SK-N-SH treated with all-trans-retinoic acid at 6 μM for 48 hours (cell line): Measurements from ENCODE around the gene JMJD1C.

Experiments used
- ARNTL ChIP-seq: fragments of 450-650 bp; formaldehyde crosslinking; IDR thresholded peaks from 2 replicates; pipeline ENCODE4 v1.5.0; 2020; ENCODE audit warnings: low read depth, mild to moderate bottlenecking, moderate library complexity, borderline replicate concordance
- PATZ1 ChIP-seq: fragments of 250-450 bp; sonication (Bioruptor Pico); IDR thresholded peaks from 2 replicates; pipeline ENCODE4 v1.8.0; 2020; ENCODE audit warnings: mild to moderate bottlenecking, moderate library complexity, borderline replicate concordance
- RARB ChIP-seq: fragments of 250-450 bp; sonication (Bioruptor Pico); IDR thresholded peaks from 2 replicates; pipeline ENCODE4 v1.8.0; 2021; ENCODE audit warnings: mild to moderate bottlenecking, moderate library complexity
- TCF4 ChIP-seq: fragments of 250-450 bp; sonication (Bioruptor Pico); IDR thresholded peaks from 2 replicates; pipeline ENCODE4 v1.8.0; 2021; ENCODE audit warnings: mild to moderate bottlenecking, moderate library complexity, borderline replicate concordance
- TOX ChIP-seq: fragments of 250-450 bp; sonication (Bioruptor Pico); IDR thresholded peaks from 2 replicates; pipeline ENCODE4 v1.8.0; 2021; ENCODE audit warnings: mild to moderate bottlenecking, moderate library complexity, borderline replicate concordance
- ZNF8 ChIP-seq: fragments of 450-650 bp; formaldehyde crosslinking; IDR thresholded peaks from 2 replicates; pipeline ENCODE4 v1.5.0; 2020; ENCODE audit warnings: mild to moderate bottlenecking, moderate library complexity

DNA sequence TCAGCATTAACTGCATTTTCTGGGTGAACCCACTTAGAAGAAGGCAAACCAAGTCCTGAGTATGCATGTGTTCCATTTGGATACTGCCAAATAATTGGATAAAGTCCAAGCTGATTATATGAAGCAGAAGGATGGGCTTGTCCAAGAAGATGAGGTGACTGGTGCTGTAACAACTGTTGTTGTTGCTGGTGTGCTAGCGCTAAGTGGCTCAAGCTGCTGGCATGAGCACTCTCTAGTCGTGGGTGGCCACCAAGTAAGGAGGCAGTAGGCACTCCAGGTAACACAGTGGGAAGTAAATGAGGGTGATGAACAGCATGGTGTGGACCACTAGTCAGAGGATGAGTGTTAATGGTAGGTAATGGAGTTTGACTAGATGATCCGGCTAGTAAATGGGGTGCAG is 252.3 kb downstream of the JMJD1C start:
- TF ChIP-seq ZNF8 (no peak), ARNTL (CRISPR knock-in tag) (no peak), RARB (CRISPR knock-in tag) (no peak), PATZ1 (CRISPR knock-in tag) (no peak), TOX (CRISPR knock-in tag) (no peak), TCF4 (CRISPR knock-in tag) (no peak)
